SK-N-SH treated with all-trans-retinoic acid at 6 μM for 48 hours (cell line): ENCODE data around the gene SURF6.
"Not testable (repeated sequence)": the region's sequence is repeated elsewhere in the genome, so short reads cannot be mapped to it uniquely, and the experiment has no call there.

Experiments
- ATAC-seq: fragments of 200-7000 bp; cut with Tn5 transposase; 3 replicates; pipeline ENCODE4 v1.9.1; 2020; ENCODE audit warnings: mild to moderate bottlenecking, moderate library complexity
- ARNTL ChIP-seq: fragments of 450-650 bp; formaldehyde crosslinking; IDR thresholded peaks from 2 replicates; pipeline ENCODE4 v1.5.0; 2020; ENCODE audit warnings: low read depth, mild to moderate bottlenecking, moderate library complexity, borderline replicate concordance
- CSDC2 ChIP-seq: fragments of 250-450 bp; sonication (Bioruptor Pico); IDR thresholded peaks from 2 replicates; pipeline ENCODE4 v1.5.0; 2020; ENCODE audit warnings: mild to moderate bottlenecking, moderate library complexity
- CSRNP3 ChIP-seq: fragments of 250-450 bp; sonication (Bioruptor Pico); IDR thresholded peaks from 2 replicates; pipeline ENCODE4 v1.5.1; 2021; ENCODE audit warnings: mild to moderate bottlenecking, moderate library complexity
- GLIS3 ChIP-seq: fragments of 250-450 bp; sonication (Bioruptor Pico); IDR thresholded peaks from 2 replicates; pipeline ENCODE4 v1.5.0; 2020; ENCODE audit warnings: mild to moderate bottlenecking, moderate library complexity
- ISL1 ChIP-seq: fragments of 250-450 bp; sonication (Bioruptor Pico); IDR thresholded peaks from 2 replicates; pipeline ENCODE4 v2.1.2; 2022; ENCODE audit warnings: mild to moderate bottlenecking, moderate library complexity
- OSR1 ChIP-seq: fragments of 250-450 bp; sonication (Bioruptor Pico); IDR thresholded peaks from 2 replicates; pipeline ENCODE4 v1.8.0; 2022; ENCODE audit warnings: moderate library complexity, mild to moderate bottlenecking, inconsistent platforms
- PPARA ChIP-seq: fragments of 250-450 bp; sonication (Bioruptor Pico); IDR thresholded peaks from 2 replicates; pipeline ENCODE4 v1.5.0; 2020; ENCODE audit warnings: mild to moderate bottlenecking, borderline replicate concordance
- RARB ChIP-seq: fragments of 250-450 bp; sonication (Bioruptor Pico); IDR thresholded peaks from 2 replicates; pipeline ENCODE4 v1.8.0; 2021; ENCODE audit warnings: mild to moderate bottlenecking, moderate library complexity
- SNAI2 ChIP-seq: fragments of 250-450 bp; sonication (Bioruptor Pico); IDR thresholded peaks from 2 replicates; pipeline ENCODE4 v1.5.0; 2020; ENCODE audit warnings: mild to moderate bottlenecking, moderate library complexity
- TCF4 ChIP-seq: fragments of 250-450 bp; sonication (Bioruptor Pico); IDR thresholded peaks from 2 replicates; pipeline ENCODE4 v1.8.0; 2021; ENCODE audit warnings: mild to moderate bottlenecking, moderate library complexity, borderline replicate concordance
- TOX ChIP-seq: fragments of 250-450 bp; sonication (Bioruptor Pico); IDR thresholded peaks from 2 replicates; pipeline ENCODE4 v1.8.0; 2021; ENCODE audit warnings: mild to moderate bottlenecking, moderate library complexity, borderline replicate concordance
- ZC3H10 ChIP-seq: fragments of 250-450 bp; sonication (Bioruptor Pico); IDR thresholded peaks from 2 replicates; pipeline ENCODE4 v1.5.1; 2021; ENCODE audit warnings: mild to moderate bottlenecking, moderate library complexity
- ZFP3 ChIP-seq: fragments of 250-450 bp; sonication (Bioruptor Pico); IDR thresholded peaks from 2 replicates; pipeline ENCODE4 v1.5.0; 2020; ENCODE audit warnings: mild to moderate bottlenecking, moderate library complexity
- ZNF565 ChIP-seq: fragments of 450-650 bp; formaldehyde crosslinking; conservative IDR thresholded peaks from 2 replicates; pipeline ENCODE4 v1.5.0; 2020; ENCODE audit warnings: low read depth, mild to moderate bottlenecking, moderate library complexity
- ZNF70 ChIP-seq: fragments of 450-650 bp; formaldehyde crosslinking; IDR thresholded peaks from 2 replicates; pipeline ENCODE4 v1.5.0; 2020; ENCODE audit warnings: mild to moderate bottlenecking, moderate library complexity
- ZNF8 ChIP-seq: fragments of 450-650 bp; formaldehyde crosslinking; IDR thresholded peaks from 2 replicates; pipeline ENCODE4 v1.5.0; 2020; ENCODE audit warnings: mild to moderate bottlenecking, moderate library complexity
- TF ChIP-seq, protein P1 (sequence below): fragments of 250-450 bp; sonication (Bioruptor Pico); IDR thresholded peaks from 2 replicates; pipeline ENCODE4 v1.5.1; 2020; ENCODE audit warnings: low read depth, mild to moderate bottlenecking, moderate library complexity
- TF ChIP-seq, protein P2 (sequence below): fragments of 250-450 bp; sonication (Bioruptor Pico); IDR thresholded peaks from 2 replicates; pipeline ENCODE4 v1.5.0; 2020; ENCODE audit warnings: mild to moderate bottlenecking, moderate library complexity
- TF ChIP-seq, protein P3 (sequence below): fragments of 250-450 bp; sonication (Bioruptor Pico); IDR thresholded peaks from 2 replicates; pipeline ENCODE4 v1.8.0; 2020; ENCODE audit warnings: mild to moderate bottlenecking, moderate library complexity, borderline replicate concordance
- TF ChIP-seq, protein P4 (sequence below): fragments of 250-450 bp; sonication (Bioruptor Pico); IDR thresholded peaks from 2 replicates; pipeline ENCODE4 v1.8.0; 2021; ENCODE audit warnings: low read depth, mild to moderate bottlenecking, moderate library complexity, borderline replicate concordance

SURF6 gene

DNA sequence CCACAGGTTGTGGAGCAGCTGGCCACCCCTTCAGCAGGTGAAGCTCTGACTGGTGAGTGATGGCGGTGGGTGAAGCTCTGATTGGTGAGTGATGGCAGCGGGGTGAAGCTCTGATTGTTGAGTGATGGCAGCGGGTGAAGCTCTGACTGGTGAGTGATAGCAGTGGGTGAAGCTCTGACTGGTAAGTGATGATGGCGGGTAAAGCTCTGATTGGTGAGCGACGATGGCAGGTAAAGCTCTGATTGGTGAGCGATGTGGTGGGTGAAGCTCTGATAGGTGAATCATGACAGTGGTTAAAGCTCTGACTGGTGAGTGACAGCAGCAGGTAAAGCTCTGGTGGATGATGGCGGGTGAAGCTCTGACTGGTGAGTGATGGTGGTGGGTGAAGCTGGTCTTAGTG lies 51.6 kb downstream of the SURF6 start:
- TF ChIP-seq, protein P1, sequence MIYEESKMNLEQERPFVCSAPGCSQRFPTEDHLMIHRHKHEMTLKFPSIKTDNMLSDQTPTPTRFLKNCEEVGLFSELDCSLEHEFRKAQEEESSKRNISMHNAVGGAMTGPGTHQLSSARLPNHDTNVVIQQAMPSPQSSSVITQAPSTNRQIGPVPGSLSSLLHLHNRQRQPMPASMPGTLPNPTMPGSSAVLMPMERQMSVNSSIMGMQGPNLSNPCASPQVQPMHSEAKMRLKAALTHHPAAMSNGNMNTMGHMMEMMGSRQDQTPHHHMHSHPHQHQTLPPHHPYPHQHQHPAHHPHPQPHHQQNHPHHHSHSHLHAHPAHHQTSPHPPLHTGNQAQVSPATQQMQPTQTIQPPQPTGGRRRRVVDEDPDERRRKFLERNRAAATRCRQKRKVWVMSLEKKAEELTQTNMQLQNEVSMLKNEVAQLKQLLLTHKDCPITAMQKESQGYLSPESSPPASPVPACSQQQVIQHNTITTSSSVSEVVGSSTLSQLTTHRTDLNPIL (CRISPR knock-in tag) = no peak
- TF ChIP-seq, all 23 proteins: peak for 0
- ATAC-seq = no peak

GRCh38 chr9:133283255-133284032 lies 52.5 kb downstream of the SURF6 start:
- ATAC-seq = not testable (repeated sequence)

GRCh38 chr9:133282464-133283238 lies 53.3 kb downstream of the SURF6 start:
- ATAC-seq = no peak
- no peak for TF ChIP-seq SNAI2 (CRISPR knock-in tag)
- TF ChIP-seq ZC3H10 = no peak
- TF ChIP-seq TOX (CRISPR knock-in tag) = no peak
- no peak for TF ChIP-seq RARB (CRISPR knock-in tag)
- no peak for TF ChIP-seq CSRNP3 (CRISPR knock-in tag)
- no peak for TF ChIP-seq GLIS3
- no peak for TF ChIP-seq PPARA
- no peak for TF ChIP-seq ZNF565 (CRISPR knock-in tag)
- TF ChIP-seq OSR1 (CRISPR knock-in tag) = no peak
- TF ChIP-seq ARNTL (CRISPR knock-in tag) = no peak
- TF ChIP-seq, protein P2, sequence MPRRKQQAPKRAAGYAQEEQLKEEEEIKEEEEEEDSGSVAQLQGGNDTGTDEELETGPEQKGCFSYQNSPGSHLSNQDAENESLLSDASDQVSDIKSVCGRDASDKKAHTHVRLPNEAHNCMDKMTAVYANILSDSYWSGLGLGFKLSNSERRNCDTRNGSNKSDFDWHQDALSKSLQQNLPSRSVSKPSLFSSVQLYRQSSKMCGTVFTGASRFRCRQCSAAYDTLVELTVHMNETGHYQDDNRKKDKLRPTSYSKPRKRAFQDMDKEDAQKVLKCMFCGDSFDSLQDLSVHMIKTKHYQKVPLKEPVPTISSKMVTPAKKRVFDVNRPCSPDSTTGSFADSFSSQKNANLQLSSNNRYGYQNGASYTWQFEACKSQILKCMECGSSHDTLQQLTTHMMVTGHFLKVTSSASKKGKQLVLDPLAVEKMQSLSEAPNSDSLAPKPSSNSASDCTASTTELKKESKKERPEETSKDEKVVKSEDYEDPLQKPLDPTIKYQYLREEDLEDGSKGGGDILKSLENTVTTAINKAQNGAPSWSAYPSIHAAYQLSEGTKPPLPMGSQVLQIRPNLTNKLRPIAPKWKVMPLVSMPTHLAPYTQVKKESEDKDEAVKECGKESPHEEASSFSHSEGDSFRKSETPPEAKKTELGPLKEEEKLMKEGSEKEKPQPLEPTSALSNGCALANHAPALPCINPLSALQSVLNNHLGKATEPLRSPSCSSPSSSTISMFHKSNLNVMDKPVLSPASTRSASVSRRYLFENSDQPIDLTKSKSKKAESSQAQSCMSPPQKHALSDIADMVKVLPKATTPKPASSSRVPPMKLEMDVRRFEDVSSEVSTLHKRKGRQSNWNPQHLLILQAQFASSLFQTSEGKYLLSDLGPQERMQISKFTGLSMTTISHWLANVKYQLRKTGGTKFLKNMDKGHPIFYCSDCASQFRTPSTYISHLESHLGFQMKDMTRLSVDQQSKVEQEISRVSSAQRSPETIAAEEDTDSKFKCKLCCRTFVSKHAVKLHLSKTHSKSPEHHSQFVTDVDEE (CRISPR knock-in tag) = no peak
- no peak for TF ChIP-seq CSDC2
- TF ChIP-seq ZFP3 = no peak
- TF ChIP-seq, protein P3, sequence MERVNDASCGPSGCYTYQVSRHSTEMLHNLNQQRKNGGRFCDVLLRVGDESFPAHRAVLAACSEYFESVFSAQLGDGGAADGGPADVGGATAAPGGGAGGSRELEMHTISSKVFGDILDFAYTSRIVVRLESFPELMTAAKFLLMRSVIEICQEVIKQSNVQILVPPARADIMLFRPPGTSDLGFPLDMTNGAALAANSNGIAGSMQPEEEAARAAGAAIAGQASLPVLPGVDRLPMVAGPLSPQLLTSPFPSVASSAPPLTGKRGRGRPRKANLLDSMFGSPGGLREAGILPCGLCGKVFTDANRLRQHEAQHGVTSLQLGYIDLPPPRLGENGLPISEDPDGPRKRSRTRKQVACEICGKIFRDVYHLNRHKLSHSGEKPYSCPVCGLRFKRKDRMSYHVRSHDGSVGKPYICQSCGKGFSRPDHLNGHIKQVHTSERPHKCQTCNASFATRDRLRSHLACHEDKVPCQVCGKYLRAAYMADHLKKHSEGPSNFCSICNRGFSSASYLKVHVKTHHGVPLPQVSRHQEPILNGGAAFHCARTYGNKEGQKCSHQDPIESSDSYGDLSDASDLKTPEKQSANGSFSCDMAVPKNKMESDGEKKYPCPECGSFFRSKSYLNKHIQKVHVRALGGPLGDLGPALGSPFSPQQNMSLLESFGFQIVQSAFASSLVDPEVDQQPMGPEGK (CRISPR knock-in tag) = no peak
- no peak for TF ChIP-seq ISL1
- TF ChIP-seq TCF4 (CRISPR knock-in tag) = no peak
- TF ChIP-seq, protein P1 (CRISPR knock-in tag) = no peak
- TF ChIP-seq ZNF8 (CRISPR knock-in tag) = no peak
- TF ChIP-seq ZNF70 = no peak
- TF ChIP-seq, all 23 proteins: peak for 0

DNA sequence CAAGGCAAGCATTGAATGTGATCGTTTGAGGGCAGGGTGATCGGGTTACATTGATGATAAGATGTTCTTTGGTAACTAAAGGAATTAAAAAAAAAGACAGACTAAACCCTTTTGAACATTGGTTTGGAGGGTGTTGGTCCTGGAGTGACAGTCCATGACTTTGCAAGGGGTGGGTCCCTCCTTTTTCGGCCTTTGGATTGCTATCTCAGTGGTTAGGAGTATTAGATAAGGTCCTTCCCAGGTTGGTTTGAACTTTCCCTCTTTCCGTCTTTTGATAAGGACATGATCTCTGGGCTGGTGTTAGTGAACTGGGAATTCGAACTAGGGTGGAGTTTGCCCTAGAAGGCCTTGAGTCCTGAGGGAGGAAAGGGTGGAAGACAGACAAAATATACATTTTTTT lies 55.6 kb downstream of the SURF6 start:
- TF ChIP-seq, protein P4, sequence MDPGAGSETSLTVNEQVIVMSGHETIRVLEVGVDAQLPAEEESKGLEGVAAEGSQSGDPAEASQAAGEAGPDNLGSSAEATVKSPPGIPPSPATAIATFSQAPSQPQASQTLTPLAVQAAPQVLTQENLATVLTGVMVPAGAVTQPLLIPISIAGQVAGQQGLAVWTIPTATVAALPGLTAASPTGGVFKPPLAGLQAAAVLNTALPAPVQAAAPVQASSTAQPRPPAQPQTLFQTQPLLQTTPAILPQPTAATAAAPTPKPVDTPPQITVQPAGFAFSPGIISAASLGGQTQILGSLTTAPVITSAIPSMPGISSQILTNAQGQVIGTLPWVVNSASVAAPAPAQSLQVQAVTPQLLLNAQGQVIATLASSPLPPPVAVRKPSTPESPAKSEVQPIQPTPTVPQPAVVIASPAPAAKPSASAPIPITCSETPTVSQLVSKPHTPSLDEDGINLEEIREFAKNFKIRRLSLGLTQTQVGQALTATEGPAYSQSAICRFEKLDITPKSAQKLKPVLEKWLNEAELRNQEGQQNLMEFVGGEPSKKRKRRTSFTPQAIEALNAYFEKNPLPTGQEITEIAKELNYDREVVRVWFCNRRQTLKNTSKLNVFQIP (CRISPR knock-in tag) = no peak
- TF ChIP-seq SNAI2 (CRISPR knock-in tag) = no peak
- ATAC-seq = no peak
